ENCODE results near the gene PDE6A. TPM values are rescaled to one million over a fixed set of nuclear protein-coding genes. Genes with fewer than 3 reads are reported as not detected.

The PDE6A gene
- total and polyA plus RNA-seq, 12 donors = 0.14 to 1.6 (median 0.86) TPM

DNA sequence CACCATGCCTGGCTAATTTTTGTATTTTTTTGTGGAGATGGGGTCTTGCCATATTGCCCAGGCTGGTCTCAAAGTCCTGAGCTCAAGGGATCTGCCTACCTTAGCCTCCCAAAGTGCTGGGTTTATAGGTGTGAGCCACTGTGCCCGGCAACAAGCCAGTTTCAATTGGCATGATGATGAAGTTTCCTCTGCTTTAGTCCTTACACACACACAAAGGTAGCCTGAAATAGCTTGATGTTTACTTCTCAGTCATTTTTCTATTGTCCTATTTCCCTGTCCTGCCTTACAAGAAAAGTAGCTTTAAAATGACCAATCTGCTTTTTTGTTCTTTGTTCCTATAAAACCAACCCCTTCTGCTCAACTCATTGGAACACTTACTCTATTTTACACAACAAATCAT, 33.6 kb downstream of the PDE6A start:
- intact Hi-C loops (cut with DNase I) = no loop called here
- no peak overlapping the region for H3K4me3 ChIP-seq
- H3K27me3 ChIP-seq = no peaks in the 10 kb centered on the region
- DNase-seq = no peak
- no peaks in the 10 kb centered on the region for H3K36me3 ChIP-seq (replicated peaks in 1 of 2)
- peaks cover 0 to 2% of the 10 kb centered on the region in 2 donors for H3K4me1 ChIP-seq (replicated peaks in 1 of 2)
- H3K9me3 ChIP-seq (replicated peaks in 1 of 3) = no peaks in the 10 kb centered on the region
- WGBS, 4 donors = 92 to 100% (median 99%) methylated on average over 1 of the region's 1 CpG
- H3K27ac ChIP-seq = no peak overlapping the region
- no peak for TF ChIP-seq POLR2A (IDR thresholded peaks at IDR 0.05)
- TF ChIP-seq, protein P1, sequence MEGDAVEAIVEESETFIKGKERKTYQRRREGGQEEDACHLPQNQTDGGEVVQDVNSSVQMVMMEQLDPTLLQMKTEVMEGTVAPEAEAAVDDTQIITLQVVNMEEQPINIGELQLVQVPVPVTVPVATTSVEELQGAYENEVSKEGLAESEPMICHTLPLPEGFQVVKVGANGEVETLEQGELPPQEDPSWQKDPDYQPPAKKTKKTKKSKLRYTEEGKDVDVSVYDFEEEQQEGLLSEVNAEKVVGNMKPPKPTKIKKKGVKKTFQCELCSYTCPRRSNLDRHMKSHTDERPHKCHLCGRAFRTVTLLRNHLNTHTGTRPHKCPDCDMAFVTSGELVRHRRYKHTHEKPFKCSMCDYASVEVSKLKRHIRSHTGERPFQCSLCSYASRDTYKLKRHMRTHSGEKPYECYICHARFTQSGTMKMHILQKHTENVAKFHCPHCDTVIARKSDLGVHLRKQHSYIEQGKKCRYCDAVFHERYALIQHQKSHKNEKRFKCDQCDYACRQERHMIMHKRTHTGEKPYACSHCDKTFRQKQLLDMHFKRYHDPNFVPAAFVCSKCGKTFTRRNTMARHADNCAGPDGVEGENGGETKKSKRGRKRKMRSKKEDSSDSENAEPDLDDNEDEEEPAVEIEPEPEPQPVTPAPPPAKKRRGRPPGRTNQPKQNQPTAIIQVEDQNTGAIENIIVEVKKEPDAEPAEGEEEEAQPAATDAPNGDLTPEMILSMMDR (IDR thresholded peaks at IDR 0.05) = no peak

DNA sequence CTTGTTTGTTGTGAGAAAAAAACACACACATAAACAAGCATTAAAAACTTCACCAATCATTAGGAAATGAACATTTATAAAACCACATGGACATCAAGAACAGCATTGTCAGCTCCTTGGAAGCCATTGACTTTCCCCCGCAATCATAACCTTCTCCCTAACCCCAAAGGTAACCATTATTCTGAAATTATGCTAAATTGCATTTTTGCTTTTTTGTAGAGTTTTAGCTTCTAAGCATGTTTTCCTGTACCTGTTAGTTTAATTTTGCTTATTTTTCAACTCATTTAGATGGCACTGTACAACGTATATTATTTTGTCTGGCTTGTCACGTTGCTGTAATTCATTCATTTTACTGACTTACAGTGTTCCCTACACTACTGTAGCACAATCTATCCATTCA, 36.8 kb downstream of the PDE6A start:
- Histone ChIP-seq H3K4me3 (no peak overlapping the region), H3K4me1 (replicated peaks in 1 of 2) (peaks cover 4 to 8% of the 10 kb centered on the region in 2 donors)
- WGBS, 4 donors = 80 to 92% (median 83%) methylated on average over 3 of the region's 3 CpGs

GRCh38 chr5:149904977-149905376, 39.6 kb downstream of the PDE6A start:
- TF ChIP-seq POLR2A (IDR thresholded peaks at IDR 0.05) = no peak
- TF ChIP-seq, protein P1 (IDR thresholded peaks at IDR 0.05) = no peak
- no peak for DNase-seq
- Histone ChIP-seq H3K9me3 (replicated peaks in 1 of 3) (no peaks in the 10 kb centered on the region), H3K4me1 (replicated peaks in 1 of 2) (peaks cover 4 to 8% of the 10 kb centered on the region in 2 donors), H3K4me3 (no peak overlapping the region), H3K36me3 (replicated peaks in 1 of 2) (no peaks in the 10 kb centered on the region), H3K27me3 (no peaks in the 10 kb centered on the region), H3K27ac (no peak overlapping the region)
- intact Hi-C loops (cut with DNase I) = no loop called here

More for the DNA sequence above, 36.8 kb downstream of the PDE6A start:
- TF ChIP-seq, protein P1 (IDR thresholded peaks at IDR 0.05) = no peak
- TF ChIP-seq POLR2A (IDR thresholded peaks at IDR 0.05) = no peak
- Histone ChIP-seq H3K27ac (no peak overlapping the region), H3K9me3 (replicated peaks in 1 of 3) (no peaks in the 10 kb centered on the region), H3K27me3 (no peaks in the 10 kb centered on the region), H3K36me3 (replicated peaks in 1 of 2) (no peaks in the 10 kb centered on the region)
- DNase-seq = no peak
- intact Hi-C loops (cut with DNase I) = no loop called here

DNA sequence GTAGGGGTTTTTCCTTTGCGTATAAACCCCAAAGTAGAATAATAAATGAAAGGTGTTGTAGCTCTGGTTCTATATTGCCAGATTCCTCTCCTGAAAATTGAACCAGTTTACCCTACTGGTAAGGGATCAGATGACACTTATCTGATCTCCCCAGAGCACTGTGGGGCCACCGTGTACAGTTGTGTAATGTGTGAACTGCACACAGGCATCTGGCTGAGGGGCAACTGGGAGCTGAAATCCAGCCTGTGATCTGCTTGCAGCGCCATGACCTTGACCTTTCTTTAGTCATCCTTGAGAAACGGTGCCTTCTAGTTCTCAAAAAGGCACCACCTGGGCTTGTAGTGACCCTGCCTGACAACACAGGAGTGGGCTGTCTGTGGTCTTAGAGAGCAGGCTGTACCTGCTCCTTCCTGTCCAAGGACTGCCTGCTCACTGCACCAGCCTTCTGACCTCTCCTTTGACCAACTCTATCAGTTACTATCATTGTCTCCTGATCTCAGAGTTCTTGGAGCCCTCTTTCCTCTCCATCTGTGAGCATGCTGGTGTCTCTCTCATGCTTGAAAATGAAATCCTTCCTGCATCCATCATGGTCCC, 40.2 kb downstream of the PDE6A start:
- WGBS, 4 donors = 39 to 59% (median 44%) methylated on average over 4 of the region's 4 CpGs
- peaks cover 4 to 8% of the 10 kb centered on the region in 2 donors for H3K4me1 ChIP-seq (replicated peaks in 1 of 2)

More for the DNA sequence above, 40.2 kb downstream of the PDE6A start:
- intact Hi-C loops (cut with DNase I) = no loop called here
- TF ChIP-seq, protein P1 (IDR thresholded peaks at IDR 0.05) = peak in 1 of 6 experiments; percentile 12
- TF ChIP-seq POLR2A (IDR thresholded peaks at IDR 0.05) = no peak
- no peak overlapping the region for H3K27ac ChIP-seq
- H3K4me3 ChIP-seq = no peak overlapping the region
- no peaks in the 10 kb centered on the region for H3K9me3 ChIP-seq (replicated peaks in 1 of 3)
- H3K27me3 ChIP-seq = no peaks in the 10 kb centered on the region
- H3K36me3 ChIP-seq (replicated peaks in 1 of 2) = no peaks in the 10 kb centered on the region
- peak in 5 of 7 donors; percentile 26 to 53 (median 39) for DNase-seq

Measured in adrenal gland (tissue), 12 donors.